Fibroblast of the aortic adventitia (primary cell): Measurements from ENCODE around the gene ARHGEF12. TPM values are rescaled to one million over a fixed set of nuclear protein-coding genes. Genes with fewer than 3 reads are reported as not detected.

Experiments used
- DNase-seq: peaks from one replicate; pipeline ENCODE4 v3.0.0-alpha.2; 2010; ENCODE audit warnings: low read depth
- H3K4me3 ChIP-seq: 2 replicates; pipeline ENCODE4 v1.5.1; 2011; ENCODE audit warnings: low read depth, mild to moderate bottlenecking, control low read depth, low read length, moderate library complexity
- total RNA-seq: library from RNA; depleted of rRNA; stranded (reverse); fragments of >200 nt; gene quantifications from 2 replicates; pipeline ENCODE4 v1.2.3, GENCODE V29; 2012; ENCODE audit warnings: low replicate concordance
- TF ChIP-seq, protein P1 (sequence below): IDR thresholded peaks from 2 replicates; pipeline ENCODE4 v1.5.1; 2011; ENCODE audit warnings: mild to moderate bottlenecking, low read length, control low read depth, inconsistent platforms; ENCODE audit not compliant: insufficient read depth

The ARHGEF12 gene
- total RNA-seq, result 85.2 and 103 TPM in 2 replicates

GRCh38 chr11:120335908-120336640, at the start of gene ARHGEF12:
TSS of gene ARHGEF12 (plus strand) at chr11:120336413. CDS start at chr11:120337244, 831 bp downstream.
- peak; percentile 97 for DNase-seq
- TF ChIP-seq, protein P1, sequence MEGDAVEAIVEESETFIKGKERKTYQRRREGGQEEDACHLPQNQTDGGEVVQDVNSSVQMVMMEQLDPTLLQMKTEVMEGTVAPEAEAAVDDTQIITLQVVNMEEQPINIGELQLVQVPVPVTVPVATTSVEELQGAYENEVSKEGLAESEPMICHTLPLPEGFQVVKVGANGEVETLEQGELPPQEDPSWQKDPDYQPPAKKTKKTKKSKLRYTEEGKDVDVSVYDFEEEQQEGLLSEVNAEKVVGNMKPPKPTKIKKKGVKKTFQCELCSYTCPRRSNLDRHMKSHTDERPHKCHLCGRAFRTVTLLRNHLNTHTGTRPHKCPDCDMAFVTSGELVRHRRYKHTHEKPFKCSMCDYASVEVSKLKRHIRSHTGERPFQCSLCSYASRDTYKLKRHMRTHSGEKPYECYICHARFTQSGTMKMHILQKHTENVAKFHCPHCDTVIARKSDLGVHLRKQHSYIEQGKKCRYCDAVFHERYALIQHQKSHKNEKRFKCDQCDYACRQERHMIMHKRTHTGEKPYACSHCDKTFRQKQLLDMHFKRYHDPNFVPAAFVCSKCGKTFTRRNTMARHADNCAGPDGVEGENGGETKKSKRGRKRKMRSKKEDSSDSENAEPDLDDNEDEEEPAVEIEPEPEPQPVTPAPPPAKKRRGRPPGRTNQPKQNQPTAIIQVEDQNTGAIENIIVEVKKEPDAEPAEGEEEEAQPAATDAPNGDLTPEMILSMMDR, result peak; percentile 24

DNA sequence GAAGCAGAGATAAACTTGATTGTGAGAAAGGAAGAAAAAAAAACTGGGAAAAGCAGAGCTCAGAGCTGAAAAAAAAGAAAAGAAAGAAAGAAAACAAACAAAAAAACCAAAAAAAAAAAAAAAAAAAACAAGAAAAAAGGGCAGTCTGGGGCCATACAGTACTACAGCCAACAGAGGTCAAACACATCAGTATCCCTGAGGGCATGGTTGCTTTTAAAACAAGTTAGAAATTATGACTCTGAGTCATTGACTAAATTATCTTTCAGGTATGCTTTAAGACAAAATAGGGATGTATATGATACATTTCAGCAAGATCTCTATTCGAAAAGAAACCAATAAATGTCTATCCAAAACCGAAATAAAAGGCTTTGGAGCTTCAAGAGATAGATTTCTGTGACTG, 48.2 kb upstream of the ARHGEF12 start:
- no peak for DNase-seq
- TF ChIP-seq, protein P1, result no peak
- H3K4me3 ChIP-seq, result no peak overlapping the region

More at GRCh38 chr11:120335908-120336640, at the start of gene ARHGEF12:
- peak within 1 kb of the TSS; percentile 92 for H3K4me3 ChIP-seq

DNA sequence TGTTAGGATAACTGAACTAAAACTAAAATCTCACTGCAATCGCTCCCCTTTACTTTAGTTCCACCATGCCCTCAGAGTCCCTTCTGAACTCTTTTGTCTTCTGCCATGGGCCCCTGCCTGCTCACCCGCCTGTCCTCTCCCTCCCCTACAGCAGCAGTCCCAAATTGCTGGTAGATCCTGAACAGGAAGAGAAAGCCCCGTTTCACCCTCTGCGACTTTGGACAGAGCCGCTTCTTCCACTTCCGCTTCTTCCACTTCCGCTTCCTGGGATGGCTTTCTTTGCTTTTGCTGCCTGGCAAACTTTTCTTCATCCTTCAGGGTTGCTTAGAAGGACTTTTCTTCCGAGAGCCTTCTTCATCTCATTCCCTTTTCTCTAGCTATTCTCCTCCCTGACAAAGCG, 46.8 kb upstream of the ARHGEF12 start:
- no peak for DNase-seq
- no peak overlapping the region for H3K4me3 ChIP-seq
- TF ChIP-seq, protein P1, result no peak

DNA sequence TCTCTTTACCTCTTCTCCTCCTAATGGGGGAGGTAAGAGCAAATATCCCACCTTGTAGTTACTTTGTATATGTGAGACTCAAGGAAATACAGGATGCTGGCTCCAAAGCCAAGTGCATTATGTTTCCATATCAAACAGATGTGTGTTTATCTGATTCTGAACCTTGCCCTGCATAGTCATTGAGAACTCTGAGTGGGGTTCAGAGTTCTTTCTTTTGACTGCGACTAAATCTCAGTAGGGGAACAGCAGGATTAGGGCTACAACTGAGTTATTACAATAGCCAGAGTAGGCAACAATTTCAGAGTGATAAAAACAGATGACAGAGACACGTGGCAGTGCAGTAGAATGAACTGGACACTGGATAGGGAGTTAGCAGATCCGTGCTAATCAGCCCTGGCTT, 45.3 kb upstream of the ARHGEF12 start:
- H3K4me3 ChIP-seq, result no peak overlapping the region
- DNase-seq, result no peak
- TF ChIP-seq, protein P1, result no peak

DNA sequence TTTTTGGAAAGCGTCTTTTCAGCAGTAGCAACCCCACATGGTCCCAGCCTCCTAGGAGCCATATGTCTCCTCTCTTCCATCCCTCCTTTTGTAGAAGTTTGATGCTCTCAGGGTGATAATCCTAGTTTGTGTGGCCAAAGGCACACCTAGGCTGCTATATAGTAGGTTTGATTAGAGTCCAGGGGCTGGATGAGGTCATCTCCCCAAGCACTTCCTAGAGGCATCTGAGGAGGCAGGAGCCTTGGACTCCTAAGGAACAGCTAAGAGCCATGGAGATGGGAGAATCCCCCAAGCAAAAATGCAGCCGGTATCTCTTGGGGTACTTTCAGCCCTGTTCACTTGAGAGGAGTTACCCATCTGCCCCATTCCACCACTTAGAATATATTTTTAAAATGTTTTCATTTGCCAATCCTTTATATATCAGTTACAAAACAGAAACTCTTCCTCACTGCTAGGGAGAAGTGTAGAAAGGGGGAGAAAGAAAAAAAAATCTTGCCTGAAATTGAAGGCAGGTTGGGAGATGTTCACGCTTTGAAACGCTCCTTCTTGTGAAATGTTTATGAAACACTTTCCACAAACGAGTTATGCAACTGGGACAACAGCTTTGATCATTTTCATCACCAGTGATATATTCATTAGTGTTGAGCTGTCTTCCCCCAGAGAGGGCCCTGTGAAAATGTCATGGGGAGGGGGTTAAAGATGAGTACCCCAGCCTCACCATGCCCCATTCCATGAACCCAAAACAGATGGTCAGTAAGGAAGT, 43.0 kb upstream of the ARHGEF12 start:
- no peak for DNase-seq

DNA sequence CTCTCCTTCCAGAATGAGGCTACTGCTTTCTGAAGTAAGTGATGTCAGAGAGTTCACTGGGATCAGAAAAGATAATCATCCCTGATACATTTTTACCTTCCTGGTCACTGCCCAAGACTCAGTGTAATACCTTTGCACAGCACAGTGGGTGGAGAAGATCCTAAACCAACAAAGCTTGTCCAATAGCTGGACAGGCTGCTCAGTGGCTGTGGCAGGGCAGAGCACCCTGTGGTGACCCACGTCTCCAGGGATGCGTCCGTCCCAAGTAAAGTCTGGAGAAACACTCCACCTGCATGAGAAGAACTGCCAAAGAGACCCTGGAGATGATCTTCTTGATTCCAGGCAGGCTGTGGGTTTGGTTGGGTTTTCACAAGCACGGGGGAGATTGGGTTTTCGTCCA, 42.1 kb upstream of the ARHGEF12 start:
- no peak for DNase-seq
- TF ChIP-seq, protein P1, result no peak

More for the DNA sequence above, 43.0 kb upstream of the ARHGEF12 start:
- TF ChIP-seq, protein P1, result no peak
- no peak overlapping the region for H3K4me3 ChIP-seq

More for the DNA sequence above, 42.1 kb upstream of the ARHGEF12 start:
- no peak overlapping the region for H3K4me3 ChIP-seq
